Testis (tissue), 3 donors: Measurements from ENCODE around the gene PRKN. TPM values are rescaled to one million over a fixed set of nuclear protein-coding genes. Genes with fewer than 3 reads are reported as not detected.

Source experiments
- DNase-seq: peaks from one replicate; pipeline ENCODE4 v3.0.0-alpha.2; 2019
- H3K27ac ChIP-seq, 2 donors: fragments of 200-600 bp; sonication (generic); one replicate each; pipeline ENCODE4 v1.5.1; 2019
- H3K27me3 ChIP-seq: fragments of 200-600 bp; sonication (generic); one replicate; pipeline ENCODE4 v1.5.1; 2019
- H3K36me3 ChIP-seq: fragments of 200-600 bp; sonication (generic); one replicate; pipeline ENCODE4 v1.5.1; 2017; ENCODE audit warnings: low read depth; ENCODE audit errors: missing control alignments
- H3K4me1 ChIP-seq: fragments of 200-600 bp; sonication (generic); one replicate; pipeline ENCODE4 v1.5.1; 2019
- H3K4me3 ChIP-seq, 2 donors: fragments of 200-600 bp; sonication (generic); one replicate each; pipeline ENCODE4 v1.5.1; 2017 to 2019
- H3K9me3 ChIP-seq: fragments of 200-600 bp; sonication (generic); one replicate; pipeline ENCODE4 v1.5.1; 2017
- CTCF ChIP-seq, 3 experiments: fragments of 450-650 bp in 2 of 3; fragments of 200-600 bp in 1 of 3; sonication (generic) in 1 of 3; IDR thresholded peaks; one replicate each; pipeline ENCODE4 v1.5.1; 2016 to 2019; ENCODE audit warnings: antibody characterized with exemption in 3 of 3, mild to moderate bottlenecking in 2 of 3, moderate library complexity in 1 of 3
- POLR2A ChIP-seq: fragments of 450-650 bp; IDR thresholded peaks from one replicate; pipeline ENCODE4 v1.6.1; 2017; ENCODE audit warnings: antibody characterized with exemption, mild to moderate bottlenecking, moderate library complexity
- WGBS, 2 donors: methylation state at CpG; one replicate each; pipeline ENCODE4 v1.1.5; 2018; 5-methylcytosine and 5-hydroxymethylcytosine counted together
- intact Hi-C: fragments of 100-400 bp; cut with DNase I; formaldehyde crosslinking; loops from one replicate; pipeline ENCODE4 v1.15.1; 2023; ENCODE audit warnings: low total_unique reads
- polyA plus RNA-seq: library from polyadenylated mRNA; stranded (reverse); fragments of 350-450 nt; fragmentation: Illumina TruSeq; extraction: RNeasy Lipid Tissue Mini Kit (QIAGEN cat#74804); gene quantifications from one replicate; pipeline ENCODE4 v1.2.3, GENCODE V29; 2014; ENCODE audit warnings: low read depth, low replicate concordance; ENCODE audit not compliant: insufficient read depth
- total RNA-seq, 2 donors: library from RNA; depleted of rRNA; stranded (reverse); fragments of >200 nt; gene quantifications; one replicate each; pipeline ENCODE4 v1.2.3, GENCODE V29; 2016

Gene PRKN
- total and polyA plus RNA-seq, 3 donors from 2014 or later = 19.1 to 34.5 (median 28.8) TPM

DNA sequence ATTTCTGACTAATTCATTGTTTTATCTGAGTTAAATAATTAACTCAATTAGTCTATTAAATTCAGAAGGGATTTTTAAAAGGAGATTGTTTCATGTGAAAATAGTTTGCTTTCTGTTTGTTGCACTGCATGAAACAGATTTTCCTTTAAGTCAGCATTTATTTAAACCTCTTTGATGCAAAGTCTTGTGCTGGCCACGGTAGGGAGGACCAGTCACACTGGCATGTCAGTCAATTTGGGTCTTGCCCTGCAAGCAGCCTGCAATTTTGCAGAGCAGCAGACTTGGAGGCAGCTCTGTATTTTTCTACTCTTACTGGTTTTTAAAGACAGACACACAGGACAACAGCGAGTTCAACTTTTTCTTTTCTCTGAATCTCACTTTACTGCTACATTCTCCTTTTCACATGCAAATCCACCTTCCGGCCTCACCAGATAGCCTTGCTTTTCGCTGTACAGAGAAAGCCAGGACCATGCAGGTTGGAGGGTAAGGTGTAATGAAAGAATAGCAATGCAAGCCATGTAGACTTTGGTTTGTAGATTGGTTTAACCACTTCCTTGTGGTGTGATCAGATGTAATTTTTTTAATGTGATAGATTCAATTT lies 763.8 kb downstream of the PRKN start:
- Histone ChIP-seq H3K27me3 (no peaks in the 10 kb centered on the region), H3K4me3 (no peak overlapping the region), H3K9me3 (no peaks in the 10 kb centered on the region), H3K36me3 (no peaks in the 10 kb centered on the region), H3K27ac (no peak overlapping the region), H3K4me1 (no peaks in the 10 kb centered on the region)
- 76 to 85% methylated on average over 4 of the region's 4 CpGs for whole genome bisulfite sequencing, 2 donors
- DNase-seq = no peak
- intact Hi-C loops = no loop called here
- TF ChIP-seq CTCF (IDR thresholded peaks at IDR 0.05) = no peak

DNA sequence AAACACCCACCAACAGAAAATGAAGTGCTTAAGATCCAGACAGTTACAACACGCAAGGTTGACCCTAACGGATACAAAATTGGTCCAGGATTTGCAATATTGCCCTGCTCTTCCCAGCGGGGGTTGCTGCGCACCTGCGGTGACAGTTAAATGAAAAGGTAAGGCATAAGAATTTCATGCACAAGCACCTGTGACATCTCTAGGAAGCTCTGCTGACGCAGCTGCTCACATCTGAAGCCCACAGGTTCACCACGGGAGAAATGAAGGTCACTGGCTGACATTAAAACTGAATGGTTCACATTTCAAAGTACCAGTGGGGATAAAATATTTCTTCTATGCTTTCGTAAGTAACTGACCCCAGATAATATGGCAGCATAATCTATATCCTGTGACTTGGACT lies 764.4 kb downstream of the PRKN start:
- 87 to 92% methylated on average over 8 of the region's 8 CpGs for WGBS, 2 donors
- H3K27ac ChIP-seq = no peak overlapping the region
- H3K27me3 ChIP-seq = no peaks in the 10 kb centered on the region
- intact Hi-C loops = no loop called here
- DNase-seq = no peak
- H3K4me3 ChIP-seq = no peak overlapping the region
- H3K9me3 ChIP-seq = no peaks in the 10 kb centered on the region
- H3K4me1 ChIP-seq = no peaks in the 10 kb centered on the region
- no peaks in the 10 kb centered on the region for H3K36me3 ChIP-seq
- TF ChIP-seq CTCF (IDR thresholded peaks at IDR 0.05) (no peak), POLR2A (no peak)

DNA sequence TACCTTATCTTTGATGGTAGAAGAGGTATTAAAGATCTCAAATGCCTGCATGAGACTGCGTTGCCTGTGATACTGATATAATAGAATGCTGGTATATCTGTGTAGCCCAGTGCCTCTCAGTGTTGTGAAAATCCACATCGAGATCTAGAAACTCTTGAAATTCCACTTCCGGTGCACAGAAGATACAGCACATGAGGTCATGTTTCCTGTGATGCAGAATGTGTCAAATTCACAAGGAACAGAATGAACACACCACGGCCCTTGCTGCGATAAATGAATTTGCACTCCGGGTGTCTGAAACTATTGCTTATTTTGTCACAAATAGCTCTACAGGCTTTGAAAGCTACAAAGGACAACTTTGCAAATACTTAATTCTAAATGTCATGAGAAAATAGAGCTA lies 765.8 kb downstream of the PRKN start:
- Histone ChIP-seq H3K27ac (no peak overlapping the region), H3K4me1 (no peaks in the 10 kb centered on the region), H3K36me3 (no peaks in the 10 kb centered on the region), H3K4me3 (no peak overlapping the region), H3K27me3 (no peaks in the 10 kb centered on the region), H3K9me3 (no peaks in the 10 kb centered on the region)
- TF ChIP-seq POLR2A (no peak), CTCF (IDR thresholded peaks at IDR 0.05) (no peak)
- no peak for DNase-seq
- intact Hi-C loops = no loop called here
- WGBS, 2 donors = 76 to 78% methylated on average over 6 of the region's 6 CpGs

GRCh38 chr6:161961046-161961445 lies 766.5 kb downstream of the PRKN start:
- no peak for DNase-seq
- WGBS, 2 donors = 91 to 95% methylated on average over 8 of the region's 8 CpGs
- intact Hi-C loops = no loop called here
- Histone ChIP-seq H3K27ac (no peak overlapping the region), H3K4me1 (no peaks in the 10 kb centered on the region), H3K27me3 (no peaks in the 10 kb centered on the region), H3K9me3 (no peaks in the 10 kb centered on the region), H3K36me3 (no peaks in the 10 kb centered on the region), H3K4me3 (no peak overlapping the region)
- TF ChIP-seq POLR2A = no peak

GRCh38 chr6:161959072-161959471 lies 768.5 kb downstream of the PRKN start:
- H3K27me3 ChIP-seq = no peaks in the 10 kb centered on the region
- 94 to 95% methylated on average over 12 of the region's 12 CpGs for WGBS, 2 donors
- no peaks in the 10 kb centered on the region for H3K36me3 ChIP-seq
- H3K27ac ChIP-seq = no peak overlapping the region
- no peak for TF ChIP-seq CTCF (IDR thresholded peaks at IDR 0.05)
- TF ChIP-seq POLR2A = no peak
- no peaks in the 10 kb centered on the region for H3K9me3 ChIP-seq
- H3K4me1 ChIP-seq = peaks cover 10% of the 10 kb centered on the region
- H3K4me3 ChIP-seq = no peak overlapping the region
- intact Hi-C loops = no loop called here
- DNase-seq = no peak
